RWPE1 (cell line): Measurements from ENCODE around the gene HPSE.

ENCODE experiments used
- CTCF ChIA-PET: fragments of 350-600 bp; sonication (Branson Sonifier 250); formaldehyde crosslinking; extraction: SDS; loops from one replicate; lab custom pipeline; 2021; lab: Yijun Ruan, JAX
- POLR2A ChIA-PET: fragments of 400-600 bp; formaldehyde crosslinking; extraction: SDS; loops from one replicate; lab custom pipeline; 2020; ENCODE audit warnings: antibody characterized with exemption; ENCODE audit not compliant: low non-redundant PET; lab: Yijun Ruan, JAX
- DNase-seq: peaks from one replicate; pipeline ENCODE4 v3.0.0; 2012; ENCODE audit warnings: low spot score
- H3K27ac ChIP-seq: fragments of 450-650 bp; 2 replicates; pipeline ENCODE4 v1.5.1; 2017
- CTCF ChIP-seq: fragments of 450-650 bp; conservative IDR thresholded peaks from 2 replicates; pipeline ENCODE4 v1.5.1; 2017; ENCODE audit warnings: low read depth, mild to moderate bottlenecking

The HPSE gene

GRCh38 chr4:83340692-83341343 is 6.2 kb upstream of the HPSE start:
- no peak for DNase-seq
- ChIA-PET POLR2A (no interaction called here), CTCF (interaction anchor here (0.6 kb wide), 1 partner anchor 69 kb away, joined by 4 read pairs; no protein-coding TSS in a partner anchor)
- TF ChIP-seq CTCF: no peak
- no peak overlapping the region for H3K27ac ChIP-seq

- POLR2A ChIA-PET: no interaction called here
- no peak overlapping the region for H3K27ac ChIP-seq
- CTCF ChIA-PET: no interaction called here
- no peak for TF ChIP-seq CTCF
- no peak for DNase-seq
Observed at GRCh38 chr4:83339573-83339972, 4.9 kb upstream of the HPSE start.

DNA sequence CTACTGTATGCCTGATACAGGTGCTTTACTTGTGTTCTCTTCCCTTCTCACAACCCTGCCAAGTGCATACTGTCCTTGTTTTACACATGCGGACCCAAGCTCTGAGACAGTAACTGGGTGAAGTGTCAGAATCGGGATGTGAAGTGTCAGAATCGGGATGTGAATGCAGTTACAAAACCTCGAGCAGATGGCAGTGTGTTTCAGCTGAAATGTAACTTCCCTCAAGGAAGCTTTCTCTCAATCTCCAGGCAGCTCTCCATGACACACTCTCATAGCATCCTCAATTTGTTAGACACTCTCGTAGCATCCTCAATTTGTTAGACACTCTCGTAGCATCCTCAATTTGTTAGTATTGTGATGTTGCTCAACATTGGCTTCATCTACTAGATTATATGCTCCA is 1.1 kb upstream of the HPSE start:
- ChIA-PET CTCF (interaction anchor here (0.6 to 0.8 kb wide), 2 partner anchors 33 to 75 kb away, joined by 3 read pairs; no protein-coding TSS in a partner anchor), POLR2A (interaction anchor here (1.1 kb wide), 1 partner anchor 53 kb away, joined by 3 read pairs; no protein-coding TSS in a partner anchor)
- no peak overlapping the region for H3K27ac ChIP-seq
- no peak for TF ChIP-seq CTCF
- DNase-seq: no peak

GRCh38 chr4:83331956-83332355 is 2.7 kb downstream of the HPSE start:
- ChIA-PET CTCF (no interaction called here), POLR2A (no interaction called here)
- no peak for TF ChIP-seq CTCF
- no peak for DNase-seq
- H3K27ac ChIP-seq: no peak overlapping the region

GRCh38 chr4:83329521-83330110 is 5.0 kb downstream of the HPSE start:
- DNase-seq: peak; percentile 33
- TF ChIP-seq CTCF: no peak
- ChIA-PET POLR2A (no interaction called here), CTCF (no interaction called here)
- no peak overlapping the region for H3K27ac ChIP-seq

- no peak for DNase-seq
- ChIA-PET POLR2A (no interaction called here), CTCF (no interaction called here)
- TF ChIP-seq CTCF: no peak
- no peak overlapping the region for H3K27ac ChIP-seq
Observed at GRCh38 chr4:83328521-83329187, 6.0 kb downstream of the HPSE start.
